Measurements from ENCODE around the gene CREB5. TPM values are rescaled to one million over a fixed set of nuclear protein-coding genes. Genes with fewer than 3 reads are reported as not detected.

Gene CREB5
- total and polyA plus RNA-seq, 2 of the 13 experiments (the other 11 are each of a cell fraction or from before 2014, with no cell fraction given) = 0.38 to 0.71 TPM

DNA sequence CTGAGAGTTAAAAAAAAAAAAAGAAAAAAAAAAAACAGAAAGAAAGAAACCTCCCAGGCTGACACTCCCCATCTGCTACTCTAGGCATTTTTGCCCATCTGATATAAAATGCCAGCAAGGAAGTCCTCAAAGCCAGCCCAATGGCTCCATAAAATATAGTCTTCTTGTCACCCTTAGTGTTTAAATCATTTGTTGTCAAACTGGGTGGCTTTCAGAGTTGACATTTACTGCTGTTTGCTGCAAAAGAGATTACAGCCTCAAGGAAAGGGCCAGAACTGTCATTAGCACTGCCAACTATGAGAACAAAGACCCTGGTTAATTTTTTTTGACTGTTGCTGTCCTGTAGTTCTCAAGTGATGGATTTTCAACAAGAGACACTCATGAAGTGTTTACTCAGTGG, 459.3 kb downstream of the CREB5 start:
- H3K36me3 ChIP-seq (replicated peaks in 1 of 2; ENCODE audit: control insufficient read depth in 1 of 2, insufficient read depth in 2 of 2, low read length in 2 of 2) = no peaks in the 10 kb centered on the region
- no TSS peak for BruUV-seq (replicated peaks)
- no peaks in the 10 kb centered on the region for H3K79me2 ChIP-seq (ENCODE audit: insufficient read depth, low read length)
- no peak for FAIRE-seq
- no peak overlapping the region for H2AFZ ChIP-seq (ENCODE audit: low read length)
- H3K27ac ChIP-seq (ENCODE audit: extremely low read length, insufficient read depth, low read length) = no peak overlapping the region
- ATAC-seq = no peak
- peaks cover 1 to 27% of the 10 kb centered on the region in 2 experiments; a peak in 4 of 5 replicates for H3K27me3 ChIP-seq (ENCODE audit: control insufficient read depth in 1 of 2, insufficient read depth in 2 of 2, low read length in 2 of 2)
- H3K4me3 ChIP-seq (replicated peaks in 1 of 3; ENCODE audit: insufficient read depth in 1 of 3, low read depth in 2 of 3, low read length in 3 of 3) = no peak overlapping the region
- ChIA-PET CTCF (ENCODE audit: low intra/inter-chr PET ratio, low total read pairs) (no interaction called here), POLR2A (no interaction called here)
- intact Hi-C loops (cut with micrococcal nuclease; ENCODE audit: unreplicated experiment) = no loop called here
- H3K4me1 ChIP-seq (ENCODE audit: insufficient read depth, low read length) = no peaks in the 10 kb centered on the region
- in situ Hi-C loops (cut with HindIII; ENCODE audit: extremely low pct_ligation_motif_present, low pct_unique_long_range_greater_than_20kb) = no loop called here
- no peaks in the 10 kb centered on the region for H4K20me1 ChIP-seq (ENCODE audit: insufficient read depth, low read length)
- no peak for DNase-seq (ENCODE audit: low spot score)
- no peak overlapping the region for H3K9ac ChIP-seq (ENCODE audit: insufficient read depth, low read depth, low read length)
- H3K9me3 ChIP-seq (ENCODE audit: low read length) = no peaks in the 10 kb centered on the region
- no peak overlapping the region for H3K4me2 ChIP-seq (ENCODE audit: low read depth, low read length)
- TF ChIP-seq RORA (CRISPR knock-in tag; IDR thresholded peaks at IDR 0.05) (no peak), EZH2 (conservative IDR thresholded peaks at IDR 0.05; ENCODE audit: low read depth, low read length) (no peak), RBAK (CRISPR knock-in tag; IDR thresholded peaks at IDR 0.05) (no peak), ZNF205 (CRISPR knock-in tag; IDR thresholded peaks at IDR 0.05) (no peak), ZNF724P (CRISPR knock-in tag; IDR thresholded peaks at IDR 0.05; ENCODE audit: borderline replicate concordance) (no peak), ZNF619 (CRISPR knock-in tag; IDR thresholded peaks at IDR 0.05) (no peak), NFYC (CRISPR knock-in tag; IDR thresholded peaks at IDR 0.05) (no peak), SOX13 (IDR thresholded peaks at IDR 0.05) (no peak), SOX13 (CRISPR knock-in tag; conservative IDR thresholded peaks at IDR 0.05 in 1 of 2, IDR thresholded peaks at IDR 0.05 in 1 of 2) (no peak)
- TF ChIP-seq, protein P1, sequence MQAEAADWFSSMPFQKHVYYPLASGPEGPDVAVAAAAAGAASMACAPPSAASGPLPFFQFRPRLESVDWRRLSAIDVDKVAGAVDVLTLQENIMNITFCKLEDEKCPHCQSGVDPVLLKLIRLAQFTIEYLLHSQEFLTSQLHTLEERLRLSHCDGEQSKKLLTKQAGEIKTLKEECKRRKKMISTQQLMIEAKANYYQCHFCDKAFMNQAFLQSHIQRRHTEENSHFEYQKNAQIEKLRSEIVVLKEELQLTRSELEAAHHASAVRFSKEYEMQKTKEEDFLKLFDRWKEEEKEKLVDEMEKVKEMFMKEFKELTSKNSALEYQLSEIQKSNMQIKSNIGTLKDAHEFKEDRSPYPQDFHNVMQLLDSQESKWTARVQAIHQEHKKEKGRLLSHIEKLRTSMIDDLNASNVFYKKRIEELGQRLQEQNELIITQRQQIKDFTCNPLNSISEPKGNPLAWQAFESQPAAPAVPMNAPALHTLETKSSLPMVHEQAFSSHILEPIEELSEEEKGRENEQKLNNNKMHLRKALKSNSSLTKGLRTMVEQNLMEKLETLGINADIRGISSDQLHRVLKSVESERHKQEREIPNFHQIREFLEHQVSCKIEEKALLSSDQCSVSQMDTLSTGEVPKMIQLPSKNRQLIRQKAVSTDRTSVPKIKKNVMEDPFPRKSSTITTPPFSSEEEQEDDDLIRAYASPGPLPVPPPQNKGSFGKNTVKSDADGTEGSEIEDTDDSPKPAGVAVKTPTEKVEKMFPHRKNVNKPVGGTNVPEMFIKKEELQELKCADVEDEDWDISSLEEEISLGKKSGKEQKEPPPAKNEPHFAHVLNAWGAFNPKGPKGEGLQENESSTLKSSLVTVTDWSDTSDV (CRISPR knock-in tag; IDR thresholded peaks at IDR 0.05) = no peak
- TF ChIP-seq, protein P2, sequence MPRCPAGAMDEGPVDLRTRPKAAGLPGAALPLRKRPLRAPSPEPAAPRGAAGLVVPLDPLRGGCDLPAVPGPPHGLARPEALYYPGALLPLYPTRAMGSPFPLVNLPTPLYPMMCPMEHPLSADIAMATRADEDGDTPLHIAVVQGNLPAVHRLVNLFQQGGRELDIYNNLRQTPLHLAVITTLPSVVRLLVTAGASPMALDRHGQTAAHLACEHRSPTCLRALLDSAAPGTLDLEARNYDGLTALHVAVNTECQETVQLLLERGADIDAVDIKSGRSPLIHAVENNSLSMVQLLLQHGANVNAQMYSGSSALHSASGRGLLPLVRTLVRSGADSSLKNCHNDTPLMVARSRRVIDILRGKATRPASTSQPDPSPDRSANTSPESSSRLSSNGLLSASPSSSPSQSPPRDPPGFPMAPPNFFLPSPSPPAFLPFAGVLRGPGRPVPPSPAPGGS (CRISPR knock-in tag; IDR thresholded peaks at IDR 0.05) = no peak
- TF ChIP-seq, protein P3, sequence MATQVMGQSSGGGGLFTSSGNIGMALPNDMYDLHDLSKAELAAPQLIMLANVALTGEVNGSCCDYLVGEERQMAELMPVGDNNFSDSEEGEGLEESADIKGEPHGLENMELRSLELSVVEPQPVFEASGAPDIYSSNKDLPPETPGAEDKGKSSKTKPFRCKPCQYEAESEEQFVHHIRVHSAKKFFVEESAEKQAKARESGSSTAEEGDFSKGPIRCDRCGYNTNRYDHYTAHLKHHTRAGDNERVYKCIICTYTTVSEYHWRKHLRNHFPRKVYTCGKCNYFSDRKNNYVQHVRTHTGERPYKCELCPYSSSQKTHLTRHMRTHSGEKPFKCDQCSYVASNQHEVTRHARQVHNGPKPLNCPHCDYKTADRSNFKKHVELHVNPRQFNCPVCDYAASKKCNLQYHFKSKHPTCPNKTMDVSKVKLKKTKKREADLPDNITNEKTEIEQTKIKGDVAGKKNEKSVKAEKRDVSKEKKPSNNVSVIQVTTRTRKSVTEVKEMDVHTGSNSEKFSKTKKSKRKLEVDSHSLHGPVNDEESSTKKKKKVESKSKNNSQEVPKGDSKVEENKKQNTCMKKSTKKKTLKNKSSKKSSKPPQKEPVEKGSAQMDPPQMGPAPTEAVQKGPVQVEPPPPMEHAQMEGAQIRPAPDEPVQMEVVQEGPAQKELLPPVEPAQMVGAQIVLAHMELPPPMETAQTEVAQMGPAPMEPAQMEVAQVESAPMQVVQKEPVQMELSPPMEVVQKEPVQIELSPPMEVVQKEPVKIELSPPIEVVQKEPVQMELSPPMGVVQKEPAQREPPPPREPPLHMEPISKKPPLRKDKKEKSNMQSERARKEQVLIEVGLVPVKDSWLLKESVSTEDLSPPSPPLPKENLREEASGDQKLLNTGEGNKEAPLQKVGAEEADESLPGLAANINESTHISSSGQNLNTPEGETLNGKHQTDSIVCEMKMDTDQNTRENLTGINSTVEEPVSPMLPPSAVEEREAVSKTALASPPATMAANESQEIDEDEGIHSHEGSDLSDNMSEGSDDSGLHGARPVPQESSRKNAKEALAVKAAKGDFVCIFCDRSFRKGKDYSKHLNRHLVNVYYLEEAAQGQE (IDR thresholded peaks at IDR 0.05; ENCODE audit: borderline replicate concordance in 1 of 2, low read depth in 1 of 2, low read length in 2 of 2) = no peak
- TF ChIP-seq, protein P4, sequence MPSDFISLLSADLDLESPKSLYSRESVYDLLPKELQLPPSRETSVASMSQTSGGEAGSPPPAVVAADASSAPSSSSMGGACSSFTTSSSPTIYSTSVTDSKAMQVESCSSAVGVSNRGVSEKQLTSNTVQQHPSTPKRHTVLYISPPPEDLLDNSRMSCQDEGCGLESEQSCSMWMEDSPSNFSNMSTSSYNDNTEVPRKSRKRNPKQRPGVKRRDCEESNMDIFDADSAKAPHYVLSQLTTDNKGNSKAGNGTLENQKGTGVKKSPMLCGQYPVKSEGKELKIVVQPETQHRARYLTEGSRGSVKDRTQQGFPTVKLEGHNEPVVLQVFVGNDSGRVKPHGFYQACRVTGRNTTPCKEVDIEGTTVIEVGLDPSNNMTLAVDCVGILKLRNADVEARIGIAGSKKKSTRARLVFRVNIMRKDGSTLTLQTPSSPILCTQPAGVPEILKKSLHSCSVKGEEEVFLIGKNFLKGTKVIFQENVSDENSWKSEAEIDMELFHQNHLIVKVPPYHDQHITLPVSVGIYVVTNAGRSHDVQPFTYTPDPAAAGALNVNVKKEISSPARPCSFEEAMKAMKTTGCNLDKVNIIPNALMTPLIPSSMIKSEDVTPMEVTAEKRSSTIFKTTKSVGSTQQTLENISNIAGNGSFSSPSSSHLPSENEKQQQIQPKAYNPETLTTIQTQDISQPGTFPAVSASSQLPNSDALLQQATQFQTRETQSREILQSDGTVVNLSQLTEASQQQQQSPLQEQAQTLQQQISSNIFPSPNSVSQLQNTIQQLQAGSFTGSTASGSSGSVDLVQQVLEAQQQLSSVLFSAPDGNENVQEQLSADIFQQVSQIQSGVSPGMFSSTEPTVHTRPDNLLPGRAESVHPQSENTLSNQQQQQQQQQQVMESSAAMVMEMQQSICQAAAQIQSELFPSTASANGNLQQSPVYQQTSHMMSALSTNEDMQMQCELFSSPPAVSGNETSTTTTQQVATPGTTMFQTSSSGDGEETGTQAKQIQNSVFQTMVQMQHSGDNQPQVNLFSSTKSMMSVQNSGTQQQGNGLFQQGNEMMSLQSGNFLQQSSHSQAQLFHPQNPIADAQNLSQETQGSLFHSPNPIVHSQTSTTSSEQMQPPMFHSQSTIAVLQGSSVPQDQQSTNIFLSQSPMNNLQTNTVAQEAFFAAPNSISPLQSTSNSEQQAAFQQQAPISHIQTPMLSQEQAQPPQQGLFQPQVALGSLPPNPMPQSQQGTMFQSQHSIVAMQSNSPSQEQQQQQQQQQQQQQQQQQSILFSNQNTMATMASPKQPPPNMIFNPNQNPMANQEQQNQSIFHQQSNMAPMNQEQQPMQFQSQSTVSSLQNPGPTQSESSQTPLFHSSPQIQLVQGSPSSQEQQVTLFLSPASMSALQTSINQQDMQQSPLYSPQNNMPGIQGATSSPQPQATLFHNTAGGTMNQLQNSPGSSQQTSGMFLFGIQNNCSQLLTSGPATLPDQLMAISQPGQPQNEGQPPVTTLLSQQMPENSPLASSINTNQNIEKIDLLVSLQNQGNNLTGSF (CRISPR knock-in tag; IDR thresholded peaks at IDR 0.05) = no peak
